ENCODE measurements around the gene ANKRD29. TPM values are rescaled to one million over a fixed set of nuclear protein-coding genes. Genes with fewer than 3 reads are reported as not detected.

The ANKRD29 gene
- total and polyA plus RNA-seq, 9 of the 15 experiments (the other 6 are each of a cell fraction or from before 2014, with no cell fraction given) = 0.36 TPM; not detected in 8

DNA sequence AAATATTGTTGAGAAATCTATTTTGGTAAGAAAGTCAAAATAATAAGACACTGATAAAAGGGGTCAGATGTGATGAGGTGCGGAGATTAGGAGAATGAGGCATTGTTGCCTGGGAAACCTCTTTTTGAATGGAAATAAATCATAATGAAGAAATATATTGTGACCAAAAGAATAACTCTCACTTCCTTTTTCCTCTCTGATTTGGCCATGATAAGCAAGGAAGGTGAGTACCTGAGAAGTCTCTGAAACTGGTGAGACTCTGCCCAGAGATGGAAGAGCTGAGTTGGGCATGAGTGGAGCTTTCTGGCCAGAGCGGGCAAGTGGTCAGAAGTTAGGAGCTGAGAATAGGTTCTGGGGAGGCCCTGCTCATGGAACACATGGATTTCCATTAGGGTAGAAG lies 38.3 kb upstream of the ANKRD29 start:
- BruUV-seq (replicated peaks) = no TSS peak
- TF ChIP-seq CXXC5 (CRISPR knock-in tag; IDR thresholded peaks at IDR 0.05) = no peak
- no peak for TF ChIP-seq FOSL1 (tag; conservative IDR thresholded peaks at IDR 0.05)
- TF ChIP-seq ZNF717 (CRISPR knock-in tag; IDR thresholded peaks at IDR 0.05) = no peak
- TF ChIP-seq SIX5 (IDR thresholded peaks at IDR 0.05; ENCODE audit: borderline replicate concordance in 1 of 2, insufficient read depth in 1 of 2, low read depth in 1 of 2, low read length in 2 of 2) = no peak
- TF ChIP-seq RUNX1 (IDR thresholded peaks at IDR 0.05; ENCODE audit: low read depth) = no peak
- TF ChIP-seq NCOR1 (IDR thresholded peaks at IDR 0.05) = no peak
- TF ChIP-seq SIN3B (IDR thresholded peaks at IDR 0.05; ENCODE audit: low read depth) = no peak
- TF ChIP-seq TRIM28 (IDR thresholded peaks at IDR 0.05) = no peak
- TF ChIP-seq NBN (IDR thresholded peaks at IDR 0.05; ENCODE audit: low read depth) = no peak
- no peak for TF ChIP-seq PHB2 (IDR thresholded peaks at IDR 0.05; ENCODE audit: low read depth)
- TF ChIP-seq, protein P1, sequence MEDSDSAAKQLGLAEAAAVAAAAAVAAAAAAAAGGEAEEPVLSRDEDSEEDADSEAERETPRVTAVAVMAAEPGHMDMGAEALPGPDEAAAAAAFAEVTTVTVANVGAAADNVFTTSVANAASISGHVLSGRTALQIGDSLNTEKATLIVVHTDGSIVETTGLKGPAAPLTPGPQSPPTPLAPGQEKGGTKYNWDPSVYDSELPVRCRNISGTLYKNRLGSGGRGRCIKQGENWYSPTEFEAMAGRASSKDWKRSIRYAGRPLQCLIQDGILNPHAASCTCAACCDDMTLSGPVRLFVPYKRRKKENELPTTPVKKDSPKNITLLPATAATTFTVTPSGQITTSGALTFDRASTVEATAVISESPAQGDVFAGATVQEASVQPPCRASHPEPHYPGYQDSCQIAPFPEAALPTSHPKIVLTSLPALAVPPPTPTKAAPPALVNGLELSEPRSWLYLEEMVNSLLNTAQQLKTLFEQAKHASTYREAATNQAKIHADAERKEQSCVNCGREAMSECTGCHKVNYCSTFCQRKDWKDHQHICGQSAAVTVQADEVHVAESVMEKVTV (CRISPR knock-in tag; IDR thresholded peaks at IDR 0.05) = no peak
- H3K27ac ChIP-seq (ENCODE audit: extremely low read depth, low read depth, low read length) = no peak overlapping the region
- H2AFZ ChIP-seq (ENCODE audit: low read depth, low read length) = no peak overlapping the region
- intact Hi-C loops (cut with micrococcal nuclease) (loop anchor here (5.0 kb wide), 1 partner anchor 889 kb away; no protein-coding TSS in a partner anchor), in situ Hi-C loops (cut with MboI) (no loop called here)
- no peaks in the 10 kb centered on the region for H3K36me3 ChIP-seq (ENCODE audit: control insufficient read depth, insufficient read depth, low read length)
- no peaks in the 10 kb centered on the region for H4K20me1 ChIP-seq (replicated peaks; ENCODE audit: control insufficient read depth, insufficient read depth, low read length)
- H3K9ac ChIP-seq (ENCODE audit: insufficient read depth in 1 of 2, low read depth in 2 of 2, low read length in 2 of 2) = no peak overlapping the region
- H3K9me1 ChIP-seq (ENCODE audit: control insufficient read depth, insufficient read depth, low read length) = no peaks in the 10 kb centered on the region
- peaks cover 19 to 22% of the 10 kb centered on the region in 2 experiments for H3K27me3 ChIP-seq (ENCODE audit: control insufficient read depth in 2 of 2, insufficient read depth in 2 of 2, low read length in 2 of 2)
- ChIA-PET CTCF (ENCODE audit: low intra/inter-chr PET ratio) (no interaction called here), POLR2A (no interaction called here)
- H3K4me1 ChIP-seq (replicated peaks in 1 of 2; ENCODE audit: control insufficient read depth in 2 of 2, insufficient read depth in 2 of 2, low read length in 2 of 2) = peaks cover 0 to 4% of the 10 kb centered on the region in 2 experiments; a peak in 1 of 5 replicates
- H3K9me3 ChIP-seq (replicated peaks; ENCODE audit: control insufficient read depth, insufficient read depth, low read depth, low read length) = no peaks in the 10 kb centered on the region
- no peak overlapping the region for H3K4me3 ChIP-seq
- ATAC-seq (no peak), DNase-seq (ENCODE audit: extremely low read depth in 1 of 4, low spot score in 3 of 4) (no peak), FAIRE-seq (no peak)
- no peaks in the 10 kb centered on the region for H3K79me2 ChIP-seq (ENCODE audit: control insufficient read depth, insufficient read depth, low read length)
- no peak overlapping the region for H3K4me2 ChIP-seq (ENCODE audit: insufficient read depth, low read length)
- WGBS (ENCODE audit: insufficient coverage, low coverage, missing lambda C conversion rate) = 8% methylated on average over 2 of the region's 2 CpGs
